ENCODE data around the gene IL17REL.

The IL17REL gene

DNA sequence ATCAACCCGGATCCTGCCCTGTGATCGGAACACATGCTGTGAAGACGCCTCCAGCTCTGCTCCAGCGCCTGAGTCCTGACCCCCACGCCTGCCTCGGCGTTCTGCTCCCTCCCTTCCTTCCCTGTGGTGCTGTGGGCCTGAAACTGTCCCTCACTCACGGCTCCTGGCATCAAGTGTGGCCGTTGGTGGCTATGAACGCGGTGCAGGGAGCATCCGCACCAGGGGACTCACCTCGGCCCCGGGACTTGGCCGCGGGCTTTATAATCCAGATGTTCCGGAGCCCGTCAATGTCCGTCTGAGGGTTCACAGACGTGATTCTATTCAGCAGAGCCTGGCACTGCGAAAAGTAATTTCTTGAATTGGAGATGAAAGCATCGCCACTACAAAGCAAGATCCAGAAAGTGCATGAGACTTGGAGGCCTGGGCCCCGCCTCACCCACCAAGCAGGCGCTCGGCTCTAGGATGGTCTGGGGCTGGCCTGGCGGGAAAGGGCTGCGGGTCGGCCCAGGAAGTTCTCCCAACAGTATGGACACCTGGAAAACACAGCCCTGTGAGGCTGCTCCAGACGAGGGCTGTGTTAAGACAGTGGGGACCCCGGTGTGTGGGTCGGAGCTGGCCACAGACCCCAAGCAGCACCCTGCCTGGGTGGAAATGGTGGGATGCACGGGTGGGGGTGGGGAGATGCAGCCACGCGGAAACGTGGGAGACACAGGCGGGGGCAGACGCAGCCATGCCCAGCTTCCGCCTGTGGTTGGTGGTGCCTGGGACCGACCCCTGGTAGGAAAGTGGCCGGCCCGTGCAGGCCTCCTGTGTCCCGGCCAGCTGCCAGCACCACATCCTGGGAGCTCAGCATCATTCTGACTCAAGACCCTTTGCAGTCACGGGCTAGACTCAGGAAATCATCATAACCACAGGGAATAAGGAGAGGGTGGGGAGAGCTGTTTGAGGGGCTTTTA is 21.8 kb upstream of the IL17REL start:
- Histone ChIP-seq H3K4me3 (ENCODE audit: low read length in 2 of 2) (no peak overlapping the region), H3K14ac (ENCODE audit: low read length) (peak overlapping the region; percentile 89), H3K9ac (ENCODE audit: low read depth, low read length, poor library complexity) (peak overlapping the region; percentile 72), H2BK15ac (ENCODE audit: low read length) (peak overlapping the region; percentile 85), H2AFZ (ENCODE audit: low read length) (no peak overlapping the region), H3K4me1 (ENCODE audit: control insufficient read depth in 2 of 2, insufficient read depth in 1 of 2, low read depth in 1 of 2, low read length in 2 of 2) (peaks cover 0 to 1% of the 10 kb centered on the region in 2 donors), H3K27ac (replicated peaks; ENCODE audit: low read length) (no peak overlapping the region), H2BK12ac (ENCODE audit: low read length) (peak overlapping the region; percentile 84), H2AK5ac (ENCODE audit: low read depth, low read length) (peak overlapping the region; percentile 56), H3K4me2 (ENCODE audit: insufficient read depth, low read length, poor library complexity, severe bottlenecking) (no peak overlapping the region), H2BK5ac (ENCODE audit: low read length) (no peak overlapping the region), H3K18ac (ENCODE audit: low read length) (peak overlapping the region; percentile 83), H3K27me3 (ENCODE audit: control insufficient read depth in 3 of 3, insufficient read depth in 3 of 3, low read depth in 1 of 3, low read length in 3 of 3) (peaks cover 0 to 32% (median 13%) of the 10 kb centered on the region in 3 experiments), H4K91ac (ENCODE audit: low read depth, low read length, poor library complexity) (no peak overlapping the region), H3K36me3 (replicated peaks in 1 of 2; ENCODE audit: control insufficient read depth in 2 of 2, insufficient read depth in 2 of 2, low read length in 2 of 2) (no peaks in the 10 kb centered on the region), H2BK120ac (ENCODE audit: low read depth, low read length) (no peak overlapping the region), H3K79me1 (ENCODE audit: low read depth, low read length) (no peaks in the 10 kb centered on the region), H3K4ac (ENCODE audit: low read length) (no peak overlapping the region), H3K9me3 (replicated peaks in 1 of 2; ENCODE audit: control insufficient read depth in 2 of 2, insufficient read depth in 1 of 2, low read depth in 1 of 2, low read length in 2 of 2) (peaks cover under 1 to 5% of the 10 kb centered on the region in 2 donors), H3K23ac (ENCODE audit: low read depth, low read length, poor library complexity) (peak overlapping the region; percentile 89), H4K8ac (ENCODE audit: low read depth, low read length) (no peak overlapping the region)
- WGBS, 2 donors (ENCODE audit: extremely low coverage in 2 of 2, insufficient read length in 2 of 2, insufficient replicate concordance in 1 of 2) = no CpG with 5 or more reads among the region's 43 CpGs
- DNase-seq (ENCODE audit: low spot score) = no peak

DNA sequence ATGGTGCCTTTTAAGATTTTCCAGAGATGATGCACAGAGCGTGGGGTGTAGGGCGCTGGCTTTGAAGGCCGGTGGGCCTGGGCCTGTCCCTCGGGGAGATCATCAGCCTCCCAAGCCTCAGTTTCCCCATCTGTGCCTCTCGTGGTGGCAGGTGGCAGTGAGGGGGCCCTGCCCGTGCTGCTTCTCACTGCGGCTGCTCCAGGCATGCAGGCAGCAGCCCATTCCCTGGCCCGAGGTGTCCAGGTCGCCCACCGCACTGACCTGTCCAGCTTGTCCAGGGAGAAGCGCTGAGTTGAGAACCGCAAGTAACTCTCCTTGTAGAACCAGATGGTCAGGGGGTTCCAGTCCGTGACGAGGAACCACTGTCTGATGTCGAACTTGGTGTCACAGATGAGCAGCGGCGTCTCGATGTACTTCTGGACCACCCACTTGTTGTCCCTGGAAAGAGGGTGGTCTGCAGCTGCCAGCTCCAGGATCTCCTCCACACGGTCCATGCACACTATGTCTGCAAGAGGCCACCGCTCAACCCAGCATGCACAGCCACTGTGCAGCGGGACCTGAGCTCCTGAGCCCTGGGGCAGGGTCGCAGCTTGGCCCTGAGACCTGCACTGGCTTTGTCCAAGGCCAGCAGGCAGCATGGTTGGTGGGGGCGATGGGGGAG is 20.5 kb upstream of the IL17REL start:
- whole genome bisulfite sequencing, 2 donors (ENCODE audit: extremely low coverage in 2 of 2, insufficient read length in 2 of 2, insufficient replicate concordance in 1 of 2) = no CpG with 5 or more reads among the region's 23 CpGs
- Histone ChIP-seq H3K9ac (ENCODE audit: low read depth, low read length, poor library complexity) (no peak overlapping the region), H2AFZ (ENCODE audit: low read length) (no peak overlapping the region), H2BK15ac (ENCODE audit: low read length) (peak overlapping the region; percentile 75), H3K4me2 (ENCODE audit: insufficient read depth, low read length, poor library complexity, severe bottlenecking) (no peak overlapping the region), H4K8ac (ENCODE audit: low read depth, low read length) (no peak overlapping the region), H3K4me3 (ENCODE audit: low read length in 2 of 2) (peak overlapping the region in 1 of 2 donors; percentile 55), H3K4me1 (ENCODE audit: control insufficient read depth in 2 of 2, insufficient read depth in 1 of 2, low read depth in 1 of 2, low read length in 2 of 2) (peaks cover 0 to 1% of the 10 kb centered on the region in 2 donors), H3K23ac (ENCODE audit: low read depth, low read length, poor library complexity) (peak overlapping the region; percentile 52), H2BK120ac (ENCODE audit: low read depth, low read length) (peak overlapping the region; percentile 64), H2BK5ac (ENCODE audit: low read length) (peak overlapping the region; percentile 75), H2AK5ac (ENCODE audit: low read depth, low read length) (peak overlapping the region; percentile 68), H3K27me3 (ENCODE audit: control insufficient read depth in 3 of 3, insufficient read depth in 3 of 3, low read depth in 1 of 3, low read length in 3 of 3) (peaks cover 0 to 30% (median 13%) of the 10 kb centered on the region in 3 experiments), H3K36me3 (replicated peaks in 1 of 2; ENCODE audit: control insufficient read depth in 2 of 2, insufficient read depth in 2 of 2, low read length in 2 of 2) (no peaks in the 10 kb centered on the region), H3K27ac (replicated peaks; ENCODE audit: low read length) (no peak overlapping the region), H4K91ac (ENCODE audit: low read depth, low read length, poor library complexity) (no peak overlapping the region), H3K4ac (ENCODE audit: low read length) (no peak overlapping the region), H3K9me3 (replicated peaks in 1 of 2; ENCODE audit: control insufficient read depth in 2 of 2, insufficient read depth in 1 of 2, low read depth in 1 of 2, low read length in 2 of 2) (no peaks in the 10 kb centered on the region), H3K79me1 (ENCODE audit: low read depth, low read length) (no peaks in the 10 kb centered on the region), H3K18ac (ENCODE audit: low read length) (peak overlapping the region; percentile 19), H2BK12ac (ENCODE audit: low read length) (no peak overlapping the region), H3K14ac (ENCODE audit: low read length) (peak overlapping the region; percentile 97)
- DNase-seq (ENCODE audit: low spot score) = no peak

DNA sequence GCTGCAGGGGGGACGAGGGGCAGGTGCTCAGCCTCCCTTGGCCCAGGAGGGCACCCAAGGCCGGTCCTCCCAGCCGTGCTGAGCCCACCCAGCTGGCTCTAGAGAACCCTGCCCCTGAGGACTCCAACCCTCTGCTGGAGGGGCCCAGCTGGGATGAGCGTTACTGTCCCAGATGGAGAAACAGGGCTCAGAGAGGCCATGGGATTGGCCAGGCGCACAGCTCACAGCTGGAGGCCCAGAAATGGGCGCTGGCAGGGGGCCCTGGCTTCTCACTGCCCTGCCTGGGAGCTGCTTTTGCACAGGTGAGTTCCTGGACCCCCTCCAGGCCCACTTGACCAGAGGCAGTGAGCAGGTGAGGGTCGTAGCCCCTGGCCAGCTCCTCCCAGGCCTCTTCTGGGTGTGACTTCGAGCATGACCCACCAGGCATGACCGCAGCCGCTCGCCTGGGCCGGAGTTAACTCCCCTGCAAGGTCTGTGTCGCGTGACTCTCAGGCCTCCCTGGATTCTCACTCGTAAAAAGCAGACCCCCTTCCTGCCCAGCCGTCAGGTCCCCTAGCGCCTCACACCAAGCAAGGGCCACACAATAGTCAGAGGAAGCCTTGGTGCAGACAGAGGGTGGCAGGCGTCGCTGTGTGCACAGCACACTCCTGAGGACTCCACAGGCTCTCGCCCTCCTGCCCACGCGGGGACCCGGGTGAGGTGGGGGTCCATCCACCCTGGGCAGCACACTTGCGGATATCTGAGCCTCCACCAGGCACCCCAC is 19.7 kb upstream of the IL17REL start:
- peaks cover 0 to 1% of the 10 kb centered on the region in 2 donors for H3K4me1 ChIP-seq (ENCODE audit: control insufficient read depth in 2 of 2, insufficient read depth in 1 of 2, low read depth in 1 of 2, low read length in 2 of 2)
- peak overlapping the region; percentile 30 for H3K9ac ChIP-seq (ENCODE audit: low read depth, low read length, poor library complexity)
- H2AK5ac ChIP-seq (ENCODE audit: low read depth, low read length) = peak overlapping the region; percentile 97
- peak overlapping the region; percentile 75 for H2BK5ac ChIP-seq (ENCODE audit: low read length)
- H3K4me3 ChIP-seq (ENCODE audit: low read length in 2 of 2) = peak overlapping the region in 1 of 2 donors; percentile 47
- no peak overlapping the region for H2AFZ ChIP-seq (ENCODE audit: low read length)
- peak overlapping the region; percentile 65 for H3K23ac ChIP-seq (ENCODE audit: low read depth, low read length, poor library complexity)
- peak overlapping the region; percentile 84 for H2BK12ac ChIP-seq (ENCODE audit: low read length)
- H2BK15ac ChIP-seq (ENCODE audit: low read length) = peak overlapping the region; percentile 75
- no peak overlapping the region for H3K4ac ChIP-seq (ENCODE audit: low read length)
- H2BK120ac ChIP-seq (ENCODE audit: low read depth, low read length) = peak overlapping the region; percentile 72
- peak overlapping the region; percentile 59 for H3K18ac ChIP-seq (ENCODE audit: low read length)
- no peak for DNase-seq (ENCODE audit: low spot score)
- no peak overlapping the region for H3K27ac ChIP-seq (replicated peaks; ENCODE audit: low read length)
- no peaks in the 10 kb centered on the region for H3K9me3 ChIP-seq (replicated peaks in 1 of 2; ENCODE audit: control insufficient read depth in 2 of 2, insufficient read depth in 1 of 2, low read depth in 1 of 2, low read length in 2 of 2)
- no peaks in the 10 kb centered on the region for H3K79me1 ChIP-seq (ENCODE audit: low read depth, low read length)
- H4K8ac ChIP-seq (ENCODE audit: low read depth, low read length) = no peak overlapping the region
- H4K91ac ChIP-seq (ENCODE audit: low read depth, low read length, poor library complexity) = no peak overlapping the region
- no CpG with 5 or more reads among the region's 24 CpGs for WGBS, 2 donors (ENCODE audit: extremely low coverage in 2 of 2, insufficient read length in 2 of 2, insufficient replicate concordance in 1 of 2)
- no peaks in the 10 kb centered on the region for H3K36me3 ChIP-seq (replicated peaks in 1 of 2; ENCODE audit: control insufficient read depth in 2 of 2, insufficient read depth in 2 of 2, low read length in 2 of 2)
- H3K4me2 ChIP-seq (ENCODE audit: insufficient read depth, low read length, poor library complexity, severe bottlenecking) = no peak overlapping the region
- peaks cover 0 to 36% (median 13%) of the 10 kb centered on the region in 3 experiments for H3K27me3 ChIP-seq (ENCODE audit: control insufficient read depth in 3 of 3, insufficient read depth in 3 of 3, low read depth in 1 of 3, low read length in 3 of 3)
- peak overlapping the region; percentile 47 for H3K14ac ChIP-seq (ENCODE audit: low read length)

All from neuronal stem cell (in vitro differentiated cells).